Pancreas (tissue), 10 donors: Measurements from ENCODE around the gene CALB2. TPM values are rescaled to one million over a fixed set of nuclear protein-coding genes. Genes with fewer than 3 reads are reported as not detected.

ENCODE experiments used
- ATAC-seq, 4 donors: fragments of 200-7000 bp; cut with Tn5 transposase; one replicate each; pipeline versions ENCODE4 v1.8.0 to v1.9.1; 2020; ENCODE audit warnings: mild to moderate bottlenecking in 4 of 4, moderate library complexity in 4 of 4
- DNase-seq, 6 donors: peaks; one replicate each; pipeline ENCODE4 v3.0.0-alpha.2; 2020
- FAIRE-seq: peaks from 2 replicates; lab custom pipeline; 2012; peaks lifted over from hg19 to GRCh38; lab: Jason Lieb, UNC
- H3K27ac ChIP-seq, 4 donors: fragments of 200-600 bp; sonication (generic); 1 replicate in 3 of 4; 2 replicates in 1 of 4; pipeline versions ENCODE4 v1.5.0 to v1.8.0; 2020
- H3K27me3 ChIP-seq, 4 donors: fragments of 200-600 bp; one replicate each; pipeline ENCODE4 v1.8.0; 2021
- H3K36me3 ChIP-seq, 3 donors: fragments of 200-600 bp; sonication (generic) in 1 of 3; one replicate each; pipeline versions ENCODE4 v1.5.0 to v1.8.0; 2020 to 2021
- H3K4me1 ChIP-seq, 3 donors: fragments of 200-600 bp; one replicate each; pipeline ENCODE4 v1.8.0; 2021
- H3K4me3 ChIP-seq, 4 donors: fragments of 200-600 bp; sonication (generic) in 2 of 4; one replicate each; pipeline versions ENCODE4 v1.5.0 to v1.8.0; 2020 to 2021
- H3K9me3 ChIP-seq, 4 donors: fragments of 200-600 bp; one replicate each; pipeline ENCODE4 v1.8.0; 2021
- WGBS, 2 donors: extraction: QIAGEN DNeasy Blood & Tissue Kit; methylation state at CpG; one replicate each; pipeline ENCODE4 v1.1.7; 2013; 5-methylcytosine and 5-hydroxymethylcytosine counted together
- intact Hi-C, 3 donors: fragments of 100-400 bp; cut with DNase I; formaldehyde crosslinking; loops; one replicate each; pipeline versions ENCODE4 v1.11.1 to v1.14.2; 2022
- polyA plus RNA-seq, 2 donors: library from polyadenylated mRNA; stranded (reverse); fragments of 200-250 nt; gene quantifications; one replicate each; pipeline ENCODE4 v1.2.3, GENCODE V29; 2013
- total RNA-seq, 6 donors: library from RNA; stranded (reverse); fragmentation: NEBNext Ultra II Directional in 4 of 6; extraction: Animal tissue kit (Norgen Biotek cat#: 25700) in 4 of 6; gene quantifications; one replicate each; pipeline versions ENCODE4 v1.2.1 to v1.2.4, GENCODE V29; 2021 to 2023
- TF ChIP-seq, protein P1 (sequence below), 4 donors: fragments of 200-600 bp; sonication (generic) in 3 of 4; IDR thresholded peaks; one replicate each; pipeline versions ENCODE4 v1.5.0 to v1.8.0; 2021; ENCODE audit warnings: antibody characterized with exemption in 4 of 4
- donor health status: healthy with polysubstance abuse.
- donor health status: DM: no; HTN: no; CAD: no; lungs with moderate emphysema.
- donor health status: DM: no; HTN: no; CAD: no.
- donor health status: control.
- donor health status: control.
- donor health status: Bipolar disorder and iron deficiency.
- donor health status: DM: yes; HTN: yes; CAD: no.
- donor health status: DM: no; HTN: no; CAD: no.
- donor health status: DM: no; HTN: no; CAD: no.
- donor health status: DM: yes; HTN: yes; CAD: no.

CALB2 gene
- total and polyA plus RNA-seq, 8 donors, result 0.13 to 2.5 (median 0.34) TPM

DNA sequence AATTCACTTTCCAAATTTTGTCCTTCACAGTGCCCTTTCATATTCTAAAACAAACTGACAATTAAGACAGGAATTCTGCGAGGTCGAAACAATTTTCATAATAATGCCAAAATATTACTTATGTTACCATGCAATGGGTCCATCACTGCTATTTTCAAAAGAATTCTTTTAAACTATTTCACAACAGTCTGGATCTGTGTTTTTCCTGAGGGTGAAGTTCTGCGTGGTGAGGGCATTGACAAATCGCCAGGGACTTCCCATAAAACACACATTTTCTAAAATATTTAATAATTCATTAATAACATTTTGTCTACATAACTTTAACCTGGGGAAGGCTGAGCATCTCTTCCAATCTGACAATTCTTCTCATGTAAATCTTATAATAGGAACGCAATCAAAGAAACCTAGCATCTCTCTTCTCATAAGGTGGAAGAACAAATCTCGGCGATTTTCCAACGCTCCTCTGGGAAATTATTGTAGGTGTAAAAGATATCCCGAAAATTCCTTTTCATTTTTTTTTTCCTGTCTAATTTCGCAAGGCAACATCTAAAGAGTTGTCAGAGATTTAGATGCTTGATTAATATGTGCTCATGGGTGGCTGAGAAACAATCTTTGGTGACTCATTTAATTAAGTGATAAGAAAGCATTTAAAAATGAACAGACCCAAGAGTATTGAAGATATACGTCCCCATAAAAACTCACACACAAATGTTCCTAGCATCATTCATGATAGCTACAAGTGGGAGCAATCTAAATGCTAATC lies 41.5 kb downstream of the CALB2 start:
- Histone ChIP-seq H3K36me3 (no peaks in the 10 kb centered on the region), H3K9me3 (no peaks in the 10 kb centered on the region), H3K4me3 (no peak overlapping the region), H3K27ac (no peak overlapping the region), H3K27me3 (peaks cover 0 to 5% (median 0%) of the 10 kb centered on the region in 4 donors), H3K4me1 (no peaks in the 10 kb centered on the region)
- FAIRE-seq, result no peak
- no peak for ATAC-seq
- intact Hi-C loops, result no loop called here
- TF ChIP-seq, protein P1, sequence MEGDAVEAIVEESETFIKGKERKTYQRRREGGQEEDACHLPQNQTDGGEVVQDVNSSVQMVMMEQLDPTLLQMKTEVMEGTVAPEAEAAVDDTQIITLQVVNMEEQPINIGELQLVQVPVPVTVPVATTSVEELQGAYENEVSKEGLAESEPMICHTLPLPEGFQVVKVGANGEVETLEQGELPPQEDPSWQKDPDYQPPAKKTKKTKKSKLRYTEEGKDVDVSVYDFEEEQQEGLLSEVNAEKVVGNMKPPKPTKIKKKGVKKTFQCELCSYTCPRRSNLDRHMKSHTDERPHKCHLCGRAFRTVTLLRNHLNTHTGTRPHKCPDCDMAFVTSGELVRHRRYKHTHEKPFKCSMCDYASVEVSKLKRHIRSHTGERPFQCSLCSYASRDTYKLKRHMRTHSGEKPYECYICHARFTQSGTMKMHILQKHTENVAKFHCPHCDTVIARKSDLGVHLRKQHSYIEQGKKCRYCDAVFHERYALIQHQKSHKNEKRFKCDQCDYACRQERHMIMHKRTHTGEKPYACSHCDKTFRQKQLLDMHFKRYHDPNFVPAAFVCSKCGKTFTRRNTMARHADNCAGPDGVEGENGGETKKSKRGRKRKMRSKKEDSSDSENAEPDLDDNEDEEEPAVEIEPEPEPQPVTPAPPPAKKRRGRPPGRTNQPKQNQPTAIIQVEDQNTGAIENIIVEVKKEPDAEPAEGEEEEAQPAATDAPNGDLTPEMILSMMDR (IDR thresholded peaks at IDR 0.05), result no peak
- 60 to 71% methylated on average over 11 of the region's 11 CpGs for WGBS, 2 donors
- DNase-seq, result no peak

DNA sequence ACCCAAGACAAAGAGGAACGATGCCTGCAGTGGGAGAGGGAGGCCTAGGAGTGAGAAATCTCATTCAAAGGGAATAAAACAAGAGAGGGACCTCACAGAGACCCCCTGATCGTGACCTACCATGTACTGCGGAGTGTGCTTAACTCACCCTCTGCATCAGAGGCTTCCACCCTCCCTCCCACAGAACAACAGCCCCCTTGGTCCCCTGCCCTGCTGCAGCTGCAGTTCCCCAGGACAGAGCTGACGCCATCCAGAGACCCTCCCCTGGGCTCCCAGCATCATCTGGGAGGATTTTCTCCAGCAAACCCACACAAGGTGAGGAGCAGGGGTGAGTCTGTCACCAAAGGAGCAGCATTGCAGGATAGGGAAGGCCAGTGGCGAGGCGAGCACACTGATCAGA lies 43.5 kb downstream of the CALB2 start:
- TF ChIP-seq, protein P1 (IDR thresholded peaks at IDR 0.05), result no peak
- Histone ChIP-seq H3K4me3 (no peak overlapping the region), H3K9me3 (no peaks in the 10 kb centered on the region), H3K27ac (no peak overlapping the region), H3K27me3 (peaks cover 0 to 5% (median 0%) of the 10 kb centered on the region in 4 donors), H3K4me1 (no peaks in the 10 kb centered on the region), H3K36me3 (no peaks in the 10 kb centered on the region)
- 61 to 76% methylated on average over 6 of the region's 6 CpGs for WGBS, 2 donors
- intact Hi-C loops, result no loop called here
- no peak for FAIRE-seq
- no peak for DNase-seq
- ATAC-seq, result no peak

DNA sequence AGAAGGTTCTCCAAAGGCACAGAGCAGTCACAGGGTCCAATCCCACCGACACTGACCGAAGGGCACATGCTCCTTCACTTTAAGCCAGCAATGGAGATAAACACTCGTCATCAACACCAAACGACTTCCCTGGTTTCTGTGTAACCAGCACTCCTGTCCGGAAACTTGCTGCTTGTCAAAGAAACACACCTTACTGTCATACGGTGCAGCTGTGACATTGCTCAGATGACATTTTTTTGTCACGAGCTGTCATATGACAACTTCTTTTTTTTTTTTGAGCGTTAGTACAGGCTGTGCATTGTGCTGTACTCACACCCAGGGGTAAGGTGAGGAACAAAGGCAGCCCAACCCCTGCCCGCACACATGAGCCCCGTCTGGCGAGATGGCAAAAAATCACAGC lies 44.2 kb downstream of the CALB2 start:
- FAIRE-seq, result no peak
- Histone ChIP-seq H3K4me1 (no peaks in the 10 kb centered on the region), H3K27ac (no peak overlapping the region), H3K4me3 (no peak overlapping the region), H3K27me3 (no peaks in the 10 kb centered on the region), H3K9me3 (no peaks in the 10 kb centered on the region), H3K36me3 (no peaks in the 10 kb centered on the region)
- TF ChIP-seq, protein P1 (IDR thresholded peaks at IDR 0.05), result no peak
- intact Hi-C loops, result no loop called here
- WGBS, 2 donors, result 60 to 70% methylated on average over 11 of the region's 11 CpGs
- DNase-seq, result no peak
- no peak for ATAC-seq

DNA sequence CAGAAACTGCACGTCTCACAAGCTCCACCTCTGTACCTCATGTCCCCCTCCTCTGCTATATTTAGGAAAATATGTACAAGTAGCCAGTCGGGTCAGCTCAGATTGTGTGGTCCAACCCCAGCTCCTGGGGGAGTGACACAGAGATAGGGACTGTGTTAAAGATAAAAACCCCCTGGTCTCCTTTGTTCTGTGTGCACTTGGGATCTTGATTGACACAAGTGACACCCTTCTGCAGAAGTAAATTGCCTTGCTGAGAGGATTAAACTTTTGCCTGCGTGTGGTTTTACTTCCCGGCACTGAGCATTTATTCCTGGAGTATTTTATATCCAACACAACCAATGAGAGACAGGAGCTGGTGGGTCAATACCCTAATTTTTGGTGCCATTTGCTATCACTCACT lies 45.8 kb downstream of the CALB2 start:
- H3K36me3 ChIP-seq, result no peaks in the 10 kb centered on the region
- WGBS, 2 donors, result 52 to 60% methylated on average over 4 of the region's 4 CpGs
- intact Hi-C loops, result no loop called here
- no peak for FAIRE-seq
- H3K27me3 ChIP-seq, result no peaks in the 10 kb centered on the region
- DNase-seq, result no peak
- H3K9me3 ChIP-seq, result no peaks in the 10 kb centered on the region
- no peak for ATAC-seq
- no peak overlapping the region for H3K27ac ChIP-seq
- H3K4me1 ChIP-seq, result no peaks in the 10 kb centered on the region
- TF ChIP-seq, protein P1 (IDR thresholded peaks at IDR 0.05), result no peak
- H3K4me3 ChIP-seq, result no peak overlapping the region

DNA sequence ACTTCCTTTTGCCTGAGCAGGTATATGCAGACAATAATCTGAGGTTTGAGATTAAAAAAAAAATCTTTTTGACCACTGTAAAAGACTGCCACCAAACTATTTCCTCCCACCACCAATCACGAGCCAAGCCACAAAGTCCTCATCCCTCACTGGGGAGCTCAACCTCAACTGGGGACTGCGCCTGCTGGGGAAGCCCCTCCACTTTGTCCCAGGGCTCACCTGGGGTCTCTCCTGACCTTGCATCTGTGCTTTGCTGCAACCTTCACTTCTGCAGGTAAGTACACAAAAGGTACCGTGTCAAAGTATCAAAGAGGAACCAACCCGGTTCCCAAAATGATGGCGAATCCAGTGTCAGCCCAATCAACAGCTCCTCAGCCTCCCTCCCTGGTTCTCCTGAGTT lies 47.8 kb downstream of the CALB2 start:
- 61 to 69% methylated on average over 5 of the region's 5 CpGs for WGBS, 2 donors
- ATAC-seq (no peak), DNase-seq (no peak), FAIRE-seq (no peak)
- intact Hi-C loops, result no loop called here
- H3K27me3 ChIP-seq, result no peaks in the 10 kb centered on the region
- no peak overlapping the region for H3K4me3 ChIP-seq
- H3K4me1 ChIP-seq, result no peaks in the 10 kb centered on the region
- TF ChIP-seq, protein P1 (IDR thresholded peaks at IDR 0.05), result no peak
- no peaks in the 10 kb centered on the region for H3K9me3 ChIP-seq
- no peaks in the 10 kb centered on the region for H3K36me3 ChIP-seq
- no peak overlapping the region for H3K27ac ChIP-seq
